Lower leg skin (tissue), 4 donors: ENCODE measurements around the gene CSPG4. TPM values are rescaled to one million over a fixed set of nuclear protein-coding genes. Genes with fewer than 3 reads are reported as not detected.
"Not testable (repeated sequence)": the region's sequence is repeated elsewhere in the genome, so short reads cannot be mapped to it uniquely, and the experiment has no call there.

Experiments
- DNase-seq, 2 donors: peaks; one replicate each; pipeline ENCODE4 v3.0.0-alpha.2; 2019; ENCODE audit warnings: low spot score in 2 of 2
- H3K4me3 ChIP-seq: fragments of 200-600 bp; sonication (generic); 2 replicates; pipeline ENCODE4 v1.5.1; 2017; ENCODE audit warnings: mild to moderate bottlenecking, low read depth; ENCODE audit not compliant: poor library complexity, severe bottlenecking
- POLR2A ChIP-seq, 2 donors: fragments of 450-650 bp; IDR thresholded peaks; one replicate each; pipeline ENCODE4 v1.6.1; 2016 to 2017; ENCODE audit warnings: antibody characterized with exemption in 2 of 2, mild to moderate bottlenecking in 1 of 2, moderate library complexity in 1 of 2
- whole genome bisulfite sequencing, 2 donors: methylation state at CpG; one replicate each; pipeline ENCODE4 v1.1.5; 2018; 5-methylcytosine and 5-hydroxymethylcytosine counted together
- intact Hi-C: fragments of 100-400 bp; cut with DNase I; formaldehyde crosslinking; loops from one replicate; pipeline ENCODE4 v1.15.0; 2023; ENCODE audit warnings: low total_unique reads
- total RNA-seq, 4 donors: library from RNA; depleted of rRNA; stranded (reverse); fragments of >200 nt; gene quantifications; one replicate each; pipeline ENCODE4 v1.1.0, GENCODE V29; 2016
- TF ChIP-seq, protein P1 (sequence below), 3 donors: fragments of 450-650 bp; IDR thresholded peaks; one replicate each; pipeline ENCODE4 v1.5.1; 2016; ENCODE audit warnings: antibody characterized with exemption in 3 of 3, mild to moderate bottlenecking in 3 of 3, moderate library complexity in 2 of 3

CSPG4 gene
- total RNA-seq, 4 donors from 2014 or later: 9.1 to 28.7 (median 10.5) TPM

DNA sequence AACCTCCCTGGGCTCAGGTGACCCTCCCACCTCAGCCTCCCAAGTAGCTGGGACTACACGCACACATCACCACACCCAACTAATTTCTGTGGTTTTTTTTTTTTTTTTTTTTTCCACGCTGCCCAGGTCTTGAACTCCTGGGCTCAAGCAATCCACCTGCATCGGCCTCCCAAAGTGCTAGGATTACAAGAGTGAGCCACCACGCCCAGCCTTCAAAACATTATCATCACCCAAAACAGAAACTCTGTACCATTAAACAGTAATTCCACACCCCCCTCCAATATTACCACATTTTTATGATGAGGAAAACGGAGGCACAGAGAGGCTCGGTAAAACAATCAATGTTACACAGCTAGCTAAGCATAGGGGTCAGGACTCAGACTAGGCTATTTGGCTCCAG is 76.6 kb downstream of the CSPG4 start:
- DNase-seq: no peak
- intact Hi-C loops: no loop called here
- TF ChIP-seq, protein P1, sequence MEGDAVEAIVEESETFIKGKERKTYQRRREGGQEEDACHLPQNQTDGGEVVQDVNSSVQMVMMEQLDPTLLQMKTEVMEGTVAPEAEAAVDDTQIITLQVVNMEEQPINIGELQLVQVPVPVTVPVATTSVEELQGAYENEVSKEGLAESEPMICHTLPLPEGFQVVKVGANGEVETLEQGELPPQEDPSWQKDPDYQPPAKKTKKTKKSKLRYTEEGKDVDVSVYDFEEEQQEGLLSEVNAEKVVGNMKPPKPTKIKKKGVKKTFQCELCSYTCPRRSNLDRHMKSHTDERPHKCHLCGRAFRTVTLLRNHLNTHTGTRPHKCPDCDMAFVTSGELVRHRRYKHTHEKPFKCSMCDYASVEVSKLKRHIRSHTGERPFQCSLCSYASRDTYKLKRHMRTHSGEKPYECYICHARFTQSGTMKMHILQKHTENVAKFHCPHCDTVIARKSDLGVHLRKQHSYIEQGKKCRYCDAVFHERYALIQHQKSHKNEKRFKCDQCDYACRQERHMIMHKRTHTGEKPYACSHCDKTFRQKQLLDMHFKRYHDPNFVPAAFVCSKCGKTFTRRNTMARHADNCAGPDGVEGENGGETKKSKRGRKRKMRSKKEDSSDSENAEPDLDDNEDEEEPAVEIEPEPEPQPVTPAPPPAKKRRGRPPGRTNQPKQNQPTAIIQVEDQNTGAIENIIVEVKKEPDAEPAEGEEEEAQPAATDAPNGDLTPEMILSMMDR (IDR thresholded peaks at IDR 0.05): no peak
- TF ChIP-seq POLR2A (IDR thresholded peaks at IDR 0.05): no peak
- H3K4me3 ChIP-seq: no peak overlapping the region
- WGBS, 2 donors: 66 to 68% methylated on average over 6 of the region's 6 CpGs

DNA sequence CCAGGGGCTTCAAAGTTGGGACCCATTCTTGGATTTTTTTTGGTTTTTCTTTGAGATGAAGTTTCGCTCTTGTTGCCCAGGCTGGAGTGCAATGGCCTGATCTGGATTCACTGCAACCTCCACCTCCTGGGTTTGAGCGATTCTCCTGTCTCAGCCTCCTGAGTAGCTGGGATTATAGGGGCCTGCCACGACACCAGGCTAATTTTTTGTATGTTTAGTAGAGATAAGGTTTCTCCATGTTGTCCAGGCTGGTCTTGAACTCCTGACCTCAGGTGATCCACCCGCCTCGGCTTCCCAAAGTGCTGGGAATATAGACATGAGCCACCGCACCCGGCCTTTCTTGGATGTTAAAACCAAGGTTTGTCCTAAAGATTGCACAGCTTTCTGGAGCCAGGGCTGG is 78.7 kb downstream of the CSPG4 start:
- H3K4me3 ChIP-seq, DNase-seq, intact Hi-C loops: not testable (repeated sequence)
- 90 to 91% methylated on average over 7 of the region's 7 CpGs for WGBS, 2 donors

GRCh38 chr15:75631935-75632334 is 80.7 kb downstream of the CSPG4 start:
- intact Hi-C loops: no loop called here
- DNase-seq: no peak
- no peak overlapping the region for H3K4me3 ChIP-seq
- TF ChIP-seq POLR2A (IDR thresholded peaks at IDR 0.05): no peak

DNA sequence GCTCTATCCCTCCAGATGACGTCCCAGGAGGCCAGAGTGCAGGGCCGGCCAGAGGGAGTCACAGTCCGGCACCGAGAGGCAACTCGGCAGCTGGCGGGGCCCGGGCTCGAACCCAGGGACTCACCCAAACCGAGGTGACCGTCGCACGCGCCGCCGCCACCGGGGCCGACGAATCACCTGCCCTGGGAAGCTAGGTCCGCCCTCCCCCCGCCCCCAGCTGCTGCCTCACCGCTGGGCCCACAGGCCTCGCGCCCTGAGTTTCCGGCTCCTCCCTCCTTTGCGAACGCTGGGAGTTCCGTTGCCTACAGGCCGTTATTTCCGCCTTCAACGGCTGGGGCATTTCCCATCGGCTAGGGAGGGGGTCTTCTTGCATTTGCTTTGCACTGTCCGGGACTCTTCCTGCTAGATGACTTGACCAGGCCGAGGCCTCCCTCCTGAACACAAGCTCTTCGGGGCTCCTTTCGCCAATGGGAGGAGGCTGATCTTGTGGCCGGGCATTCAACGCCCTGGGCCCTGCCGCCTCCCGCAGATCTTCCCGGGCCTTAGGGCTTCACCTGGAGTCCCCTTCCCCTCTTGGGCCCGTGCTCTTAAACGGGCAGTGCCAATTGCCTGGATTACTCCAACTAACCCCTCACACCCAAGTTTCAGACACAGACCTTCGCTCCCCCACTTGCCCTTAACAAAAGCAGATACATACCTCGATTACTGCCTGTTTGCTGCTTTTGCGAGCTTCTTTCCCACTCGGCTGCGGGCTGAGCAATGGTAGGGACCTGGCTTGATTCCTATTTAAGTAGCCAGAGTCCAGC is 86.9 kb downstream of the CSPG4 start, which contains the start of gene SNUPN:
TSS of gene SNUPN (minus strand) at position 184 of the 806 bp plus-strand sequence. CDS start 4,674 bp downstream, outside the sequence.
- TF ChIP-seq POLR2A (IDR thresholded peaks at IDR 0.05): no peak
- TF ChIP-seq, protein P1 (IDR thresholded peaks at IDR 0.05): no peak

More for the DNA sequence above, 86.9 kb downstream of the CSPG4 start, which contains the start of gene SNUPN:
- WGBS, 2 donors: 0 to 1% methylated on average over 23 to 43 of the region's 47 CpGs
- intact Hi-C loops: no loop called here
- peak within 1 kb of the TSS; percentile 99 for H3K4me3 ChIP-seq
- DNase-seq: peak; percentile 93 to 99

Other genes starting within 250 kb of the CSPG4 start
- gene PTPN9, start 133.5 kb downstream of the CSPG4 start, total RNA-seq: 10 to 100 TPM in 3 of 4 donors, 1 to 10 TPM in 1; 7.3 to 15.5 (median 10.8) TPM
- 10 to 100 TPM; 16.5 to 19.7 (median 18.1) TPM for gene SNUPN, start 87.1 kb downstream of the CSPG4 start, total RNA-seq
- gene IMP3, start 72.6 kb downstream of the CSPG4 start, total RNA-seq: 100 to 1,000 TPM; 161 to 204 (median 185) TPM
- 10 to 100 TPM; 24.8 to 40.5 (median 35.5) TPM for gene SNX33, start 64.9 kb downstream of the CSPG4 start, total RNA-seq
- 10 to 100 TPM; 17.2 to 18.3 (median 17.6) TPM for gene UBE2Q2, start 130.6 kb upstream of the CSPG4 start, total RNA-seq
- 10 to 100 TPM; 17.4 to 25.3 (median 21.6) TPM for gene FBXO22, start 191.0 kb upstream of the CSPG4 start, total RNA-seq